Measurements from ENCODE around the gene MUC21. TPM values are rescaled to one million over a fixed set of nuclear protein-coding genes. Genes with fewer than 3 reads are reported as not detected.
"Not testable (repeated sequence)": the region's sequence is repeated elsewhere in the genome, so short reads cannot be mapped to it uniquely, and the experiment has no call there.

The MUC21 gene
- total and polyA plus RNA-seq, 4 donors, result 0.20 to 0.75 TPM; not detected in 2

- Histone ChIP-seq H3K27ac (ENCODE audit: low read depth in 1 of 2, low read length in 2 of 2) (no peak overlapping the region), H3K36me3 (ENCODE audit: control insufficient read depth in 1 of 2, insufficient read depth in 2 of 2, low read length in 1 of 2) (no peaks in the 10 kb centered on the region), H3K9me3 (ENCODE audit: control insufficient read depth, low read length) (no peaks in the 10 kb centered on the region), H3K4me3 (ENCODE audit: low read length in 2 of 2) (no peak overlapping the region), H3K27me3 (ENCODE audit: control insufficient read depth in 1 of 2, insufficient read depth in 2 of 2, low read length in 1 of 2) (no peaks in the 10 kb centered on the region), H3K4me1 (ENCODE audit: control insufficient read depth in 1 of 2, insufficient read depth in 2 of 2, low read length in 2 of 2) (no peaks in the 10 kb centered on the region)
- ATAC-seq (ENCODE audit: low FRiP score), result no peak
- no peak for DNase-seq
- 92 to 93% methylated on average over 2 of the region's 2 CpGs for WGBS, 2 donors
- intact Hi-C loops (cut with DNase I), result no loop called here
These were observed 13.8 kb downstream of the MUC21 start for GRCh38 chr6:30997301-30997700.

DNA sequence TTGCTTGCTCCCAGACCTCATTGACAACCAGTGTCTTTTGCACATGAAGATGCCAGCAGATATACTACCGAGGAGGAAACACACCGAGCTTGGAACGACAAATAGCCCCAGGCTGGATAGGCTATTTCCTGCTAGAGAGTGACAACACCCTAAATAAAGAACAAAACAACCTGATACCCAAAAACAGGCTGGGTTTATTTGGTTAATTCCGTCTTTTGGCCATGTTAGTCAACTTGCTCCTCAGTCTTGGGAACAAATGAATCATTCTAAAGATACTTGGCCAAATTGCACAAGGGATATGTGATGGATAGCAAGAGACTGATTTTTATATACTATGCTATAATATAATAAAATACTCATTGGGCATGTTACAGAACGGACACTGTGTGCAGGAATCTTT is 15.3 kb downstream of the MUC21 start:
- DNase-seq, result no peak
- Histone ChIP-seq H3K9me3 (ENCODE audit: control insufficient read depth, low read length) (no peaks in the 10 kb centered on the region), H3K4me3 (ENCODE audit: low read length in 2 of 2) (no peak overlapping the region), H3K4me1 (ENCODE audit: control insufficient read depth in 1 of 2, insufficient read depth in 2 of 2, low read length in 2 of 2) (no peaks in the 10 kb centered on the region), H3K36me3 (ENCODE audit: control insufficient read depth in 1 of 2, insufficient read depth in 2 of 2, low read length in 1 of 2) (no peaks in the 10 kb centered on the region), H3K27ac (ENCODE audit: low read depth in 1 of 2, low read length in 2 of 2) (no peak overlapping the region), H3K27me3 (ENCODE audit: control insufficient read depth in 1 of 2, insufficient read depth in 2 of 2, low read length in 1 of 2) (no peaks in the 10 kb centered on the region)
- no peak for ATAC-seq (ENCODE audit: low FRiP score)
- WGBS, 2 donors, result 55 to 64% methylated on average over 5 of the region's 5 CpGs
- intact Hi-C loops (cut with DNase I), result no loop called here

- ATAC-seq (ENCODE audit: low FRiP score); intact Hi-C loops (cut with DNase I): not testable (repeated sequence)
- WGBS, 2 donors, result 90 to 94% methylated on average over 30 to 39 of the region's 39 CpGs
These were observed 16.7 kb downstream of the MUC21 start for GRCh38 chr6:31000067-31000860.

GRCh38 chr6:31001281-31001888 is 17.9 kb downstream of the MUC21 start:
- no peak for DNase-seq
- H3K4me1 ChIP-seq (ENCODE audit: control insufficient read depth in 1 of 2, insufficient read depth in 2 of 2, low read length in 2 of 2), result no peaks in the 10 kb centered on the region
- no peak for ATAC-seq (ENCODE audit: low FRiP score)
- intact Hi-C loops (cut with DNase I), result no loop called here
- no peak overlapping the region for H3K27ac ChIP-seq (ENCODE audit: low read depth in 1 of 2, low read length in 2 of 2)
- no peaks in the 10 kb centered on the region for H3K27me3 ChIP-seq (ENCODE audit: control insufficient read depth in 1 of 2, insufficient read depth in 2 of 2, low read length in 1 of 2)
- H3K4me3 ChIP-seq (ENCODE audit: low read length in 2 of 2), result no peak overlapping the region
- no peaks in the 10 kb centered on the region for H3K36me3 ChIP-seq (ENCODE audit: control insufficient read depth in 1 of 2, insufficient read depth in 2 of 2, low read length in 1 of 2)
- no peaks in the 10 kb centered on the region for H3K9me3 ChIP-seq (ENCODE audit: control insufficient read depth, low read length)
- WGBS, 2 donors, result 78 to 81% methylated on average over 13 of the region's 13 CpGs

More at GRCh38 chr6:31000067-31000860, 16.7 kb downstream of the MUC21 start:
- H3K36me3 ChIP-seq (ENCODE audit: control insufficient read depth in 1 of 2, insufficient read depth in 2 of 2, low read length in 1 of 2); H3K4me3 ChIP-seq (ENCODE audit: low read length in 2 of 2); DNase-seq; H3K9me3 ChIP-seq (ENCODE audit: control insufficient read depth, low read length); H3K4me1 ChIP-seq (ENCODE audit: control insufficient read depth in 1 of 2, insufficient read depth in 2 of 2, low read length in 2 of 2); H3K27me3 ChIP-seq (ENCODE audit: control insufficient read depth in 1 of 2, insufficient read depth in 2 of 2, low read length in 1 of 2); H3K27ac ChIP-seq (ENCODE audit: low read depth in 1 of 2, low read length in 2 of 2): not testable (repeated sequence)

DNA sequence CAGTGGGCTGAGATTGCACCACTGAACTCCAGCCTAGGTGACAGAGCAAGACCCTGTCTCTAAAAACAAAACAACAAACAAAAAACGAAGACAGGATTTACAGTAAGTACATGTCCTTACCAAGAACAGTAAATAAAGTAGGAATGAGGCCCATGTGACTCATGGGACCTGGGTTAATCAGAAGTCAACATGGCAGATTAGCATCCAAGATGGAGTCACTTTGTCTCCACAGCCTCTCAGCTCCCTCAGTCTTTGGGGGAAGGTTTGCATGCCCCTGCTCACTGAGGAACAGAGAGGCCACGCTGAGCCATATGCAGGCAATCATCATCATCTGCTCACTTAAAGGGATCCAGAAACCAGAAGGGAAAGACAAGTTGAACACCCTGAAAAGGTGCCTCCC is 19.0 kb downstream of the MUC21 start:
- intact Hi-C loops (cut with DNase I), result no loop called here
- DNase-seq (no peak), ATAC-seq (ENCODE audit: low FRiP score) (no peak)
- Histone ChIP-seq H3K36me3 (ENCODE audit: control insufficient read depth in 1 of 2, insufficient read depth in 2 of 2, low read length in 1 of 2) (no peaks in the 10 kb centered on the region), H3K27me3 (ENCODE audit: control insufficient read depth in 1 of 2, insufficient read depth in 2 of 2, low read length in 1 of 2) (no peaks in the 10 kb centered on the region), H3K9me3 (ENCODE audit: control insufficient read depth, low read length) (no peaks in the 10 kb centered on the region), H3K27ac (ENCODE audit: low read depth in 1 of 2, low read length in 2 of 2) (no peak overlapping the region), H3K4me3 (ENCODE audit: low read length in 2 of 2) (no peak overlapping the region), H3K4me1 (ENCODE audit: control insufficient read depth in 1 of 2, insufficient read depth in 2 of 2, low read length in 2 of 2) (no peaks in the 10 kb centered on the region)
- 67 to 69% methylated on average over 2 of the region's 2 CpGs for WGBS, 2 donors

DNA sequence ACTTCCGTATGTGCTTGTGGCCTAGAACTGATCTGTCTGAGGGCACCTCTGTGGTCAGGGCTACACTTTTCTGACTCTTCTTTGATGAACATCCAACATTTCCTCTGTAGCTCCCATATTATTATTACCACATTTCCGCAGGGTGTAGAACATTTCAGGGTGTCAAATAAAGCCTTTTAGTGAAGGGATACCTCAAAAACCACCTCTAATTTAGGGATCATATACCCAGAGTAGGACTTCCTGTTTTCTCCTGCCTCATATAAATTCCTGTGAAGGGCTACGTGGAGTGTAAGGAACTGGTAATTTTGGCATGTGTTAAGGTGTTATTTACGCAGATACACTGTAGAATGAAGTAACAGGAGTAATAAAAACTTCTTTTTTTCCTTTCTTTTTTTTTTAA is 21.3 kb downstream of the MUC21 start:
- Histone ChIP-seq H3K4me1 (ENCODE audit: control insufficient read depth in 1 of 2, insufficient read depth in 2 of 2, low read length in 2 of 2) (no peaks in the 10 kb centered on the region), H3K27me3 (ENCODE audit: control insufficient read depth in 1 of 2, insufficient read depth in 2 of 2, low read length in 1 of 2) (no peaks in the 10 kb centered on the region), H3K36me3 (ENCODE audit: control insufficient read depth in 1 of 2, insufficient read depth in 2 of 2, low read length in 1 of 2) (no peaks in the 10 kb centered on the region), H3K27ac (ENCODE audit: low read depth in 1 of 2, low read length in 2 of 2) (no peak overlapping the region), H3K9me3 (ENCODE audit: control insufficient read depth, low read length) (no peaks in the 10 kb centered on the region), H3K4me3 (ENCODE audit: low read length in 2 of 2) (no peak overlapping the region)
- intact Hi-C loops (cut with DNase I), result no loop called here
- ATAC-seq (ENCODE audit: low FRiP score) (no peak), DNase-seq (no peak)
- 77 to 79% methylated on average over 4 of the region's 4 CpGs for WGBS, 2 donors

- no peaks in the 10 kb centered on the region for H3K4me1 ChIP-seq (ENCODE audit: control insufficient read depth in 1 of 2, insufficient read depth in 2 of 2, low read length in 2 of 2)
- intact Hi-C loops (cut with DNase I), result no loop called here
- DNase-seq, result no peak
- no peak overlapping the region for H3K4me3 ChIP-seq (ENCODE audit: low read length in 2 of 2)
- H3K36me3 ChIP-seq (ENCODE audit: control insufficient read depth in 1 of 2, insufficient read depth in 2 of 2, low read length in 1 of 2), result no peaks in the 10 kb centered on the region
- no peaks in the 10 kb centered on the region for H3K9me3 ChIP-seq (ENCODE audit: control insufficient read depth, low read length)
- 85 to 86% methylated on average over 9 of the region's 9 CpGs for WGBS, 2 donors
- ATAC-seq (ENCODE audit: low FRiP score), result no peak
- H3K27ac ChIP-seq (ENCODE audit: low read depth in 1 of 2, low read length in 2 of 2), result no peak overlapping the region
- no peaks in the 10 kb centered on the region for H3K27me3 ChIP-seq (ENCODE audit: control insufficient read depth in 1 of 2, insufficient read depth in 2 of 2, low read length in 1 of 2)
These were observed 21.9 kb downstream of the MUC21 start for GRCh38 chr6:31005249-31006020.

- Histone ChIP-seq H3K36me3 (ENCODE audit: control insufficient read depth in 1 of 2, insufficient read depth in 2 of 2, low read length in 1 of 2) (no peaks in the 10 kb centered on the region), H3K4me3 (ENCODE audit: low read length in 2 of 2) (no peak overlapping the region), H3K27ac (ENCODE audit: low read depth in 1 of 2, low read length in 2 of 2) (no peak overlapping the region), H3K4me1 (ENCODE audit: control insufficient read depth in 1 of 2, insufficient read depth in 2 of 2, low read length in 2 of 2) (no peaks in the 10 kb centered on the region), H3K9me3 (ENCODE audit: control insufficient read depth, low read length) (no peaks in the 10 kb centered on the region), H3K27me3 (ENCODE audit: control insufficient read depth in 1 of 2, insufficient read depth in 2 of 2, low read length in 1 of 2) (no peaks in the 10 kb centered on the region)
- ATAC-seq (ENCODE audit: low FRiP score), result no peak
- intact Hi-C loops (cut with DNase I), result no loop called here
- no peak for DNase-seq
- WGBS, 2 donors, result 24% methylated on average over 8 of the region's 8 CpGs
These were observed 24.2 kb downstream of the MUC21 start for GRCh38 chr6:31007694-31008093.
